OCI-LY1 (cell line): Measurements from ENCODE around the gene FUNDC2.

Experiments used
- CTCF ChIP-seq: fragments of 200-600 bp; sonication (generic), shearing (Covaris generic); IDR thresholded peaks from 2 replicates; pipeline ENCODE4 v1.5.1; 2017; ENCODE audit warnings: mild to moderate bottlenecking, antibody characterized with exemption, low read length, moderate library complexity, mixed read lengths
- EZH2 ChIP-seq: fragments of 200-600 bp; sonication (generic), shearing (Covaris generic); IDR thresholded peaks from 2 replicates; pipeline ENCODE4 v1.8.0; 2017; ENCODE audit warnings: borderline replicate concordance, mixed run types, mild to moderate bottlenecking, antibody characterized with exemption, low read length, moderate library complexity, mixed read lengths

- TF ChIP-seq CTCF, result no peak
- TF ChIP-seq EZH2, result no peak
Observed at GRCh38 chrX:155031657-155032056, 5.0 kb downstream of the FUNDC2 start.
